HCT116 (cell line): ENCODE data around the gene APBA2. TPM values are rescaled to one million over a fixed set of nuclear protein-coding genes. Genes with fewer than 3 reads are reported as not detected.

Experiments used
- ATAC-seq: fragments of 200-7000 bp; cut with Tn5 transposase; 2 replicates; pipeline ENCODE4 v1.9.1; 2020; ENCODE audit warnings: mild to moderate bottlenecking, moderate library complexity
- BruUV-seq: library from RNA; stranded (reverse); fragments of 400-500 nt; replicated peaks from 2 replicates; lab custom pipeline; 2021; lab: Mats Ljungman, UMichigan
- CTCF ChIA-PET: fragments of 300-600 bp; sonication (Branson Sonifier 250); formaldehyde crosslinking; loops from one replicate; lab custom pipeline; 2021; ENCODE audit warnings: antibody characterized with exemption; lab: Charles Lee
- POLR2A ChIA-PET: fragments of 300-600, 350-600 bp; sonication (Branson Sonifier 250); formaldehyde crosslinking; loops from one replicate; lab custom pipeline; 2021; ENCODE audit warnings: antibody characterized with exemption; lab: Charles Lee
- RAD21 ChIA-PET, 2 experiments: fragments of 300-600 bp; sonication (Branson Sonifier 250); formaldehyde crosslinking; loops; one replicate each; lab custom pipeline; 2023; ENCODE audit warnings: low total read pairs in 2 of 2; ENCODE audit not compliant: uncharacterized antibody in 2 of 2, unreplicated experiment in 2 of 2, low non-redundant PET in 1 of 2; lab: Charles Lee
- DNase-seq: peaks from one replicate; pipeline ENCODE4 v3.0.0-alpha.2; 2010; ENCODE audit warnings: low read depth, low spot score
- H2AFZ ChIP-seq: fragments of 200-600 bp; shearing (Covaris generic), sonication (generic); 2 replicates; pipeline ENCODE4 v1.6.1; 2017; ENCODE audit warnings: low read depth, mixed run types, mixed read lengths, antibody characterized with exemption, low read length; ENCODE audit not compliant: poor library complexity, severe bottlenecking
- H3K27ac ChIP-seq: 2 replicates; pipeline ENCODE4 v1.5.1; 2012; ENCODE audit warnings: low read depth, low read length
- H3K27me3 ChIP-seq: fragments of 200-600 bp; sonication (generic); 2 replicates; pipeline ENCODE4 v1.6.1; 2016; ENCODE audit warnings: mixed run types, low read length, mixed read lengths; ENCODE audit not compliant: insufficient read depth
- H3K36me3 ChIP-seq, 2 experiments: fragments of 200-500 bp in 1 of 2; fragments of 200-600 bp in 1 of 2; sonication (Bioruptor generic) in 1 of 2; sonication (generic) in 1 of 2; 2 replicates each; pipeline versions ENCODE4 v1.5.1 to v1.6.1; 2014 to 2016; ENCODE audit warnings: low read length in 2 of 2, inconsistent platforms in 1 of 2, mixed read lengths in 1 of 2, mixed run types in 1 of 2; ENCODE audit not compliant: insufficient read depth in 2 of 2, control insufficient read depth in 1 of 2
- H3K4me1 ChIP-seq, 2 experiments: fragments of 200-600 bp in 1 of 2; sonication (generic) in 1 of 2; 2 replicates each; pipeline versions ENCODE4 v1.5.1 to v1.6.1; 2012 to 2017; ENCODE audit warnings: low read length in 2 of 2, inconsistent platforms in 1 of 2, mild to moderate bottlenecking in 1 of 2, mixed read lengths in 1 of 2, mixed run types in 1 of 2, moderate library complexity in 1 of 2; ENCODE audit not compliant: insufficient read depth in 2 of 2, control insufficient read depth in 1 of 2
- H3K4me2 ChIP-seq: fragments of 200-600 bp; sonication (generic); 2 replicates; pipeline ENCODE4 v1.6.1; 2017; ENCODE audit warnings: mixed run types, low read length, mixed read lengths
- H3K4me3 ChIP-seq, 2 experiments: fragments of 200-600 bp in 1 of 2; sonication (generic) in 1 of 2; replicated peaks in 1 of 2; 2 replicates each; pipeline ENCODE4 v1.5.1; 2011 to 2016; ENCODE audit warnings: low read length in 2 of 2, control low read depth in 1 of 2, low read depth in 1 of 2, mild to moderate bottlenecking in 1 of 2, mixed read lengths in 1 of 2, mixed run types in 1 of 2
- H3K79me2 ChIP-seq: fragments of 200-600 bp; sonication (generic); 2 replicates; pipeline ENCODE4 v1.6.1; 2017; ENCODE audit warnings: mild to moderate bottlenecking, mixed run types, low read length, moderate library complexity, mixed read lengths; ENCODE audit not compliant: insufficient read depth
- H3K9ac ChIP-seq: fragments of 200-600 bp; sonication (generic); 2 replicates; pipeline ENCODE4 v1.6.1; 2016; ENCODE audit warnings: low read length, mixed read lengths
- H3K9me2 ChIP-seq: fragments of 200-600 bp; sonication (generic), shearing (Covaris generic); 2 replicates; pipeline ENCODE4 v1.6.1; 2017; ENCODE audit warnings: mixed run types, mild to moderate bottlenecking, moderate library complexity; ENCODE audit not compliant: insufficient read depth
- H3K9me3 ChIP-seq, 2 experiments: fragments of 200-500 bp in 1 of 2; fragments of 200-600 bp in 1 of 2; sonication (Bioruptor generic) in 1 of 2; sonication (generic) in 1 of 2; 2 replicates each; pipeline ENCODE4 v1.6.1; 2014 to 2017; ENCODE audit warnings: low read length in 2 of 2, mixed read lengths in 2 of 2, inconsistent platforms in 1 of 2, low read depth in 1 of 2, mild to moderate bottlenecking in 1 of 2, mixed run types in 1 of 2, moderate library complexity in 1 of 2; ENCODE audit not compliant: control insufficient read depth in 1 of 2, insufficient read depth in 1 of 2
- H4K20me1 ChIP-seq: fragments of 200-600 bp; sonication (generic), shearing (Covaris generic); 2 replicates; pipeline ENCODE4 v1.6.1; 2017; ENCODE audit warnings: mixed run types, mild to moderate bottlenecking, moderate library complexity; ENCODE audit not compliant: insufficient read depth
- CEBPB ChIP-seq: IDR thresholded peaks from 2 replicates; pipeline ENCODE4 v1.6.1; 2012; ENCODE audit warnings: low read depth
- ELF1 ChIP-seq: IDR thresholded peaks from 2 replicates; pipeline ENCODE4 v1.6.1; 2012; ENCODE audit warnings: low read depth, borderline replicate concordance
- EZH2 ChIP-seq: fragments of 200-600 bp; sonication (generic); IDR thresholded peaks from 2 replicates; pipeline ENCODE4 v1.6.1; 2017; ENCODE audit warnings: antibody characterized with exemption, mixed run types
- EZH2phosphoT487 ChIP-seq: fragments of 200-600 bp; IDR thresholded peaks from 2 replicates; pipeline ENCODE4 v1.6.1; 2018; ENCODE audit warnings: antibody characterized with exemption, borderline replicate concordance
- FOSL1 ChIP-seq: IDR thresholded peaks from 2 replicates; pipeline ENCODE4 v1.6.1; 2012; ENCODE audit warnings: low read depth
- POLR2A ChIP-seq: IDR thresholded peaks from 2 replicates; pipeline ENCODE4 v1.7.0; 2011; ENCODE audit warnings: borderline replicate concordance; ENCODE audit not compliant: insufficient read depth, insufficient read length; ENCODE audit errors: extremely low read depth
- POLR2AphosphoS5 ChIP-seq: IDR thresholded peaks from 2 replicates; pipeline ENCODE4 v1.6.1; 2011; ENCODE audit warnings: mild to moderate bottlenecking, low read depth, low read length, moderate library complexity
- RAD21 ChIP-seq: IDR thresholded peaks from 2 replicates; pipeline ENCODE4 v1.6.1; 2012; ENCODE audit warnings: low read depth, mild to moderate bottlenecking
- SIN3A ChIP-seq: IDR thresholded peaks from 2 replicates; pipeline ENCODE4 v1.6.1; 2012; ENCODE audit warnings: low read depth
- SP1 ChIP-seq: IDR thresholded peaks from 2 replicates; pipeline ENCODE4 v1.6.1; 2012; ENCODE audit warnings: low read depth
- SRF ChIP-seq: IDR thresholded peaks from 2 replicates; pipeline ENCODE4 v1.6.1; 2012; ENCODE audit warnings: low read depth
- intact Hi-C: fragments of 100-400 bp; cut with micrococcal nuclease; formaldehyde crosslinking; loops from 2 replicates; pipeline ENCODE4 v1.10.0; 2022
- total RNA-seq: library from RNA; stranded (reverse); gene quantifications from one replicate; pipeline ENCODE4 v1.2.1, GENCODE V29; 2021; ENCODE audit not compliant: unreplicated experiment
- TF ChIP-seq, protein P1 (sequence below): IDR thresholded peaks from 2 replicates; pipeline ENCODE4 v1.6.1; 2011; ENCODE audit warnings: mild to moderate bottlenecking, low read length, moderate library complexity; ENCODE audit not compliant: insufficient replicate concordance; ENCODE audit errors: extremely low read depth
- TF ChIP-seq, protein P2 (sequence below): IDR thresholded peaks from 2 replicates; pipeline ENCODE4 v1.6.1; 2012; ENCODE audit warnings: low read depth
- TF ChIP-seq, protein P3 (sequence below): IDR thresholded peaks from 2 replicates; pipeline ENCODE4 v1.6.1; 2012

APBA2 gene
- total RNA-seq, 1 experiment from 2014 or later: 0.47 TPM

DNA sequence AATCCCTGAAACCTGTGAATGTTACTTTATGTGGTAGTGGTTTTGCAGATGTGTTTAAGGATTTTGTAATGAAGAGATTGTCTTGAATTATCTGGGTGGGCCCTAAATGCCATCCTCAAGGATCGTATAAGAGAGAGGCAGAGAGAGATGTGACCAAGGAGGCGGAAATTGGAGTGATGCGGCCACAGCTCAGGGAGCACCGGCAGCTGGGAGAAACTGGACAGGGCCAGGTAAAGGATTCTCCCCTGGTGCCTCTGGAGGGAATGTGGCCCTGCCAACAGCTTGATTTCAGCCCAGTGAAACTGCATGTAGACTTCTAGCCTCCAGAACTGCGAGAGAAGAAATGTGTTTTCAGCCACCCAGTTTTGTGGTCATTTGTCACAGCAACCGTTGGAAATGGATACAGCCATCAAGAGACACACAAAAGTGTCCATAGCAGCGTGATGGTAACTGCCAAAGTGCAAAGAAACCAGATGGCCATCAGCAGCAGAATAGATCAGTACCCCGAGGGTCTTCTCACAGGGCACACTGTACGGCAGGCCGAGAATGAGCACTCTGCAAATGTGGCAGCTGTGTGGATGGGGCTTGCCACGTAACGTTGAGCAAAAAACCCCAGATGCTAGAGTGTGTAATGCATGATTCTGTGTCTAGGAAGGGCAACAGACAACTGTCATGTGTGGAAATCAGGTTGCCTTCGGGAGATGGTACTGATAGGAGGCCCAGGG lies 12.2 kb downstream of the APBA2 start:
- ChIA-PET POLR2A (no interaction called here), CTCF (no interaction called here), RAD21 (no interaction called here)
- DNase-seq (no peak), ATAC-seq (no peak)
- H3K4me2 ChIP-seq: no peak overlapping the region
- H3K9me2 ChIP-seq: no peaks in the 10 kb centered on the region
- H3K4me3 ChIP-seq: no peak overlapping the region
- no peaks in the 10 kb centered on the region for H3K79me2 ChIP-seq
- no peaks in the 10 kb centered on the region for H3K36me3 ChIP-seq
- H3K27me3 ChIP-seq: no peaks in the 10 kb centered on the region
- H3K4me1 ChIP-seq: peaks cover 2 to 7% of the 10 kb centered on the region in 2 experiments; a peak in 3 of 4 replicates
- no peak overlapping the region for H3K9ac ChIP-seq
- TF ChIP-seq SIN3A (no peak), EZH2 (no peak), CEBPB (no peak), FOSL1 (no peak), ELF1 (no peak), RAD21 (no peak), EZH2phosphoT487 (no peak), SP1 (no peak), POLR2A (no peak), POLR2AphosphoS5 (no peak), SRF (no peak)
- TF ChIP-seq, protein P1, sequence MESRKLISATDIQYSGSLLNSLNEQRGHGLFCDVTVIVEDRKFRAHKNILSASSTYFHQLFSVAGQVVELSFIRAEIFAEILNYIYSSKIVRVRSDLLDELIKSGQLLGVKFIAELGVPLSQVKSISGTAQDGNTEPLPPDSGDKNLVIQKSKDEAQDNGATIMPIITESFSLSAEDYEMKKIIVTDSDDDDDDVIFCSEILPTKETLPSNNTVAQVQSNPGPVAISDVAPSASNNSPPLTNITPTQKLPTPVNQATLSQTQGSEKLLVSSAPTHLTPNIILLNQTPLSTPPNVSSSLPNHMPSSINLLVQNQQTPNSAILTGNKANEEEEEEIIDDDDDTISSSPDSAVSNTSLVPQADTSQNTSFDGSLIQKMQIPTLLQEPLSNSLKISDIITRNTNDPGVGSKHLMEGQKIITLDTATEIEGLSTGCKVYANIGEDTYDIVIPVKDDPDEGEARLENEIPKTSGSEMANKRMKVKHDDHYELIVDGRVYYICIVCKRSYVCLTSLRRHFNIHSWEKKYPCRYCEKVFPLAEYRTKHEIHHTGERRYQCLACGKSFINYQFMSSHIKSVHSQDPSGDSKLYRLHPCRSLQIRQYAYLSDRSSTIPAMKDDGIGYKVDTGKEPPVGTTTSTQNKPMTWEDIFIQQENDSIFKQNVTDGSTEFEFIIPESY: no peak
- TF ChIP-seq, protein P2, sequence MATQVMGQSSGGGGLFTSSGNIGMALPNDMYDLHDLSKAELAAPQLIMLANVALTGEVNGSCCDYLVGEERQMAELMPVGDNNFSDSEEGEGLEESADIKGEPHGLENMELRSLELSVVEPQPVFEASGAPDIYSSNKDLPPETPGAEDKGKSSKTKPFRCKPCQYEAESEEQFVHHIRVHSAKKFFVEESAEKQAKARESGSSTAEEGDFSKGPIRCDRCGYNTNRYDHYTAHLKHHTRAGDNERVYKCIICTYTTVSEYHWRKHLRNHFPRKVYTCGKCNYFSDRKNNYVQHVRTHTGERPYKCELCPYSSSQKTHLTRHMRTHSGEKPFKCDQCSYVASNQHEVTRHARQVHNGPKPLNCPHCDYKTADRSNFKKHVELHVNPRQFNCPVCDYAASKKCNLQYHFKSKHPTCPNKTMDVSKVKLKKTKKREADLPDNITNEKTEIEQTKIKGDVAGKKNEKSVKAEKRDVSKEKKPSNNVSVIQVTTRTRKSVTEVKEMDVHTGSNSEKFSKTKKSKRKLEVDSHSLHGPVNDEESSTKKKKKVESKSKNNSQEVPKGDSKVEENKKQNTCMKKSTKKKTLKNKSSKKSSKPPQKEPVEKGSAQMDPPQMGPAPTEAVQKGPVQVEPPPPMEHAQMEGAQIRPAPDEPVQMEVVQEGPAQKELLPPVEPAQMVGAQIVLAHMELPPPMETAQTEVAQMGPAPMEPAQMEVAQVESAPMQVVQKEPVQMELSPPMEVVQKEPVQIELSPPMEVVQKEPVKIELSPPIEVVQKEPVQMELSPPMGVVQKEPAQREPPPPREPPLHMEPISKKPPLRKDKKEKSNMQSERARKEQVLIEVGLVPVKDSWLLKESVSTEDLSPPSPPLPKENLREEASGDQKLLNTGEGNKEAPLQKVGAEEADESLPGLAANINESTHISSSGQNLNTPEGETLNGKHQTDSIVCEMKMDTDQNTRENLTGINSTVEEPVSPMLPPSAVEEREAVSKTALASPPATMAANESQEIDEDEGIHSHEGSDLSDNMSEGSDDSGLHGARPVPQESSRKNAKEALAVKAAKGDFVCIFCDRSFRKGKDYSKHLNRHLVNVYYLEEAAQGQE: no peak
- TF ChIP-seq, protein P3, sequence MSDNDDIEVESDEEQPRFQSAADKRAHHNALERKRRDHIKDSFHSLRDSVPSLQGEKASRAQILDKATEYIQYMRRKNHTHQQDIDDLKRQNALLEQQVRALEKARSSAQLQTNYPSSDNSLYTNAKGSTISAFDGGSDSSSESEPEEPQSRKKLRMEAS: no peak
- no peaks in the 10 kb centered on the region for H3K9me3 ChIP-seq
- no TSS peak for BruUV-seq
- no peak overlapping the region for H3K27ac ChIP-seq
- no peak overlapping the region for H2AFZ ChIP-seq
- H4K20me1 ChIP-seq: no peaks in the 10 kb centered on the region
- intact Hi-C loops: no loop called here
